H1 (cell line): ENCODE measurements around the gene MEF2B. TPM values are rescaled to one million over a fixed set of nuclear protein-coding genes. Genes with fewer than 3 reads are reported as not detected.

Experiments used
- CTCF ChIA-PET: fragments of 300-600 bp; sonication (Branson Sonifier 250); formaldehyde crosslinking; loops from one replicate; lab custom pipeline; 2021; ENCODE audit not compliant: partially characterized antibody; lab: Charles Lee
- POLR2A ChIA-PET: fragments of 300-600 bp; sonication (Branson Sonifier 250); formaldehyde crosslinking; loops from one replicate; lab custom pipeline; 2021; ENCODE audit warnings: inconsistent platforms; ENCODE audit not compliant: partially characterized antibody; lab: Charles Lee
- DNase-seq, 2 experiments: peaks; one replicate each; pipeline versions ENCODE4 v3.0.0 to v3.0.0-alpha.2; 2010 to 2022; ENCODE audit warnings: low spot score in 2 of 2, low read depth in 1 of 2, mixed read lengths in 1 of 2
- FAIRE-seq: peaks from 2 replicates; lab custom pipeline; 2011; peaks lifted over from hg19 to GRCh38; lab: Jason Lieb, UNC
- H2AFZ ChIP-seq: 2 replicates; pipeline ENCODE4 v1.8.1; 2012; ENCODE audit warnings: low read length, inconsistent platforms
- H2AK5ac ChIP-seq: 2 replicates; pipeline ENCODE4 v1.6.1; 2013; ENCODE audit warnings: low read depth, low read length
- H2BK120ac ChIP-seq: replicated peaks from 2 replicates; pipeline ENCODE3; 2013; ENCODE audit warnings: low read depth, low read length, inconsistent platforms
- H2BK12ac ChIP-seq: 2 replicates; pipeline ENCODE4 v1.6.1; 2013; ENCODE audit warnings: low read depth, low read length
- H2BK15ac ChIP-seq: 2 replicates; pipeline ENCODE4 v1.6.1; 2013; ENCODE audit warnings: low read length
- H2BK20ac ChIP-seq: 2 replicates; pipeline ENCODE4 v1.6.1; 2013; ENCODE audit warnings: low read length
- H2BK5ac ChIP-seq: 2 replicates; pipeline ENCODE4 v1.6.1; 2013; ENCODE audit warnings: low read depth, low read length
- H3K14ac ChIP-seq: 2 replicates; pipeline ENCODE4 v1.6.1; 2013; ENCODE audit warnings: inconsistent platforms; ENCODE audit not compliant: insufficient read length
- H3K18ac ChIP-seq: 2 replicates; pipeline ENCODE4 v1.6.1; 2013; ENCODE audit warnings: low read length; ENCODE audit errors: extremely low read depth
- H3K23ac ChIP-seq: 2 replicates; pipeline ENCODE4 v1.6.1; 2013; ENCODE audit warnings: inconsistent platforms; ENCODE audit not compliant: insufficient read length
- H3K23me2 ChIP-seq: 2 replicates; pipeline ENCODE4 v1.6.1; 2013; ENCODE audit warnings: low read depth, low read length
- H3K27ac ChIP-seq: 2 replicates; pipeline ENCODE4 v1.6.1; 2011; ENCODE audit warnings: low read depth, low read length, inconsistent platforms
- H3K27me3 ChIP-seq, 4 experiments: replicated peaks in 1 of 4; 1 replicate in 1 of 4; 2 replicates in 3 of 4; pipeline versions ENCODE4 v1.6.1 to v1.8.1; 2011 to 2013; ENCODE audit warnings: low read length in 3 of 4, mild to moderate bottlenecking in 3 of 4, inconsistent platforms in 2 of 4, mixed read lengths in 2 of 4, moderate library complexity in 1 of 4; ENCODE audit not compliant: control insufficient read depth in 3 of 4, insufficient read depth in 3 of 4; ENCODE audit errors: extremely low read depth in 1 of 4
- H3K36me3 ChIP-seq, 4 experiments: 2 replicates each; pipeline versions ENCODE4 v1.6.1 to v1.8.1; 2011 to 2013; ENCODE audit warnings: mild to moderate bottlenecking in 4 of 4, low read length in 3 of 4, moderate library complexity in 2 of 4, control low read depth in 1 of 4, inconsistent platforms in 1 of 4; ENCODE audit not compliant: insufficient read depth in 4 of 4, control insufficient read depth in 2 of 4
- H3K4ac ChIP-seq: replicated peaks from 2 replicates; pipeline ENCODE3; 2013; ENCODE audit warnings: low read length, low read depth, mixed read lengths, inconsistent platforms; ENCODE audit not compliant: insufficient read length
- H3K4me1 ChIP-seq, 4 experiments: replicated peaks in 1 of 4; 1 replicate in 1 of 4; 2 replicates in 3 of 4; pipeline versions ENCODE4 v1.6.1 to v1.8.1; 2011 to 2013; ENCODE audit warnings: low read length in 3 of 4, inconsistent platforms in 2 of 4, mixed read lengths in 1 of 4; ENCODE audit not compliant: insufficient read depth in 4 of 4, control insufficient read depth in 3 of 4
- H3K4me2 ChIP-seq, 2 experiments: 2 replicates each; pipeline versions ENCODE4 v1.6.1 to v1.8.1; 2011 to 2013; ENCODE audit warnings: low read depth in 2 of 2, low read length in 2 of 2, control low read depth in 1 of 2, inconsistent platforms in 1 of 2, mild to moderate bottlenecking in 1 of 2; ENCODE audit not compliant: insufficient read depth in 1 of 2
- H3K4me3 ChIP-seq, 4 experiments: fragments of 200-600, 300-600 bp in 1 of 4; sonication (generic), shearing (Covaris generic), sonication (Bioruptor Twin) in 1 of 4; 2 replicates each; pipeline versions ENCODE4 v1.5.1 to v1.8.1; 2011 to 2016; ENCODE audit warnings: low read length in 4 of 4, low read depth in 3 of 4, control low read depth in 2 of 4, inconsistent platforms in 2 of 4, mild to moderate bottlenecking in 2 of 4, mixed read lengths in 1 of 4, moderate library complexity in 1 of 4; ENCODE audit not compliant: insufficient read depth in 2 of 4; ENCODE audit errors: extremely low read depth in 1 of 4
- H3K56ac ChIP-seq: replicated peaks from 2 replicates; pipeline ENCODE3; 2013; ENCODE audit warnings: low read depth, mild to moderate bottlenecking, mixed read lengths, low read length, inconsistent platforms; ENCODE audit not compliant: insufficient read length
- H3K79me1 ChIP-seq: 2 replicates; pipeline ENCODE4 v1.6.1; 2013; ENCODE audit warnings: low read depth, low read length, control low read depth
- H3K79me2 ChIP-seq, 2 experiments: 2 replicates each; pipeline versions ENCODE4 v1.6.1 to v1.8.1; 2012 to 2013; ENCODE audit warnings: low read length in 2 of 2, mild to moderate bottlenecking in 2 of 2, inconsistent platforms in 1 of 2; ENCODE audit not compliant: insufficient read depth in 2 of 2, control insufficient read depth in 1 of 2
- H3K9ac ChIP-seq, 4 experiments: replicated peaks in 1 of 4; 1 replicate in 1 of 4; 2 replicates in 3 of 4; pipeline versions ENCODE4 v1.6.1 to v1.8.1; 2011 to 2013; ENCODE audit warnings: low read depth in 3 of 4, low read length in 3 of 4, control low read depth in 2 of 4, mild to moderate bottlenecking in 2 of 4, moderate library complexity in 2 of 4, inconsistent platforms in 1 of 4; ENCODE audit errors: extremely low read depth in 1 of 4
- H3K9me3 ChIP-seq, 2 experiments: 2 replicates each; pipeline versions ENCODE4 v1.6.1 to v1.8.1; 2012 to 2013; ENCODE audit warnings: mild to moderate bottlenecking in 2 of 2, moderate library complexity in 2 of 2, control low read depth in 1 of 2, inconsistent platforms in 1 of 2, low read depth in 1 of 2, low read length in 1 of 2, mixed read lengths in 1 of 2; ENCODE audit not compliant: insufficient read depth in 2 of 2
- H4K20me1 ChIP-seq, 2 experiments: replicated peaks in 1 of 2; 2 replicates each; pipeline versions ENCODE3 to v1.8.1; 2011 to 2013; ENCODE audit warnings: inconsistent platforms in 2 of 2, low read length in 2 of 2, mild to moderate bottlenecking in 1 of 2; ENCODE audit not compliant: insufficient read depth in 2 of 2, control insufficient read depth in 1 of 2
- H4K5ac ChIP-seq: 2 replicates; pipeline ENCODE4 v1.6.1; 2013; ENCODE audit warnings: low read length, low read depth, mixed read lengths, inconsistent platforms; ENCODE audit not compliant: insufficient read length
- H4K8ac ChIP-seq: 2 replicates; pipeline ENCODE4 v1.8.0; 2013; ENCODE audit warnings: mild to moderate bottlenecking, moderate library complexity, low read length, inconsistent platforms; ENCODE audit not compliant: insufficient read depth; ENCODE audit errors: extremely low read depth
- H4K91ac ChIP-seq: replicated peaks from 2 replicates; pipeline ENCODE3; 2013; ENCODE audit warnings: low read length, mixed read lengths, inconsistent platforms; ENCODE audit not compliant: insufficient read length
- ASH2L ChIP-seq: fragments of 200-600, 300-600 bp; sonication (generic); IDR thresholded peaks from one replicate; pipeline ENCODE4 v1.7.1; 2017; ENCODE audit warnings: low read length
- POLR2AphosphoS5 ChIP-seq: IDR thresholded peaks from 2 replicates; pipeline ENCODE4 v1.6.1; 2011; ENCODE audit warnings: low read depth, low read length
- RNF2 ChIP-seq: fragments of 200-900, 300-1000 bp; sonication (generic); IDR thresholded peaks from 2 replicates; pipeline ENCODE4 v1.7.1; 2016; ENCODE audit warnings: borderline replicate concordance, low read depth, mild to moderate bottlenecking, antibody characterized with exemption, low read length; ENCODE audit not compliant: poor library complexity, severe bottlenecking; ENCODE audit errors: missing control alignments
- SIRT6 ChIP-seq: IDR thresholded peaks from one replicate; pipeline ENCODE4 v1.7.1; 2012; ENCODE audit warnings: low read length, inconsistent platforms
- SIX5 ChIP-seq: IDR thresholded peaks from 2 replicates; pipeline ENCODE4 v1.6.1; 2011; ENCODE audit warnings: mild to moderate bottlenecking, low read depth, low read length
- WGBS, 2 experiments: shearing (Covaris generic) in 1 of 2; methylation state at CpG; one replicate each; pipeline versions ENCODE4 v1.1.6 to v1.1.7; 2013 to 2015; ENCODE audit warnings: low lambda C conversion rate in 2 of 2, mixed read lengths in 2 of 2, inconsistent platforms in 1 of 2, low coverage in 1 of 2, missing lambda C conversion rate in 1 of 2; ENCODE audit not compliant: insufficient replicate concordance in 2 of 2, insufficient coverage in 1 of 2, insufficient read length in 1 of 2; ENCODE audit errors: extremely low coverage in 1 of 2, missing lambda C conversion rate in 1 of 2; 5-methylcytosine and 5-hydroxymethylcytosine counted together
- polyA plus RNA-seq, 7 experiments: library from polyadenylated mRNA; depleted of rRNA in 3 of 7; stranded (reverse) in 5 of 7; unstranded in 2 of 7; fragments of >200 nt in 5 of 7; fragments of 200-250 nt in 2 of 7; gene quantifications; 1 replicate in 5 of 7; 2 replicates in 1 of 7; 4 replicates in 1 of 7; pipeline versions ENCODE4 v1.2.1 to v1.2.3, GENCODE V29; 2011 to 2013; ENCODE audit warnings: missing spikeins in 2 of 7, mixed read lengths in 2 of 7
- total RNA-seq: library from RNA; stranded (reverse); fragmentation: NEBNext Ultra II Directional; extraction: Animal tissue kit (Norgen Biotek cat#: 25700); gene quantifications from 2 replicates; pipeline ENCODE4 v1.2.1, GENCODE V29; 2021
- TF ChIP-seq, protein P1 (sequence below): IDR thresholded peaks from 2 replicates; pipeline ENCODE4 v1.6.1; 2012; ENCODE audit warnings: inconsistent platforms
- TF ChIP-seq, protein P2 (sequence below), 3 experiments: IDR thresholded peaks; 1 replicate in 2 of 3; 2 replicates in 1 of 3; pipeline versions ENCODE4 v1.5.1 to v1.6.1; 2011; ENCODE audit warnings: low read length in 3 of 3, mild to moderate bottlenecking in 3 of 3, inconsistent platforms in 2 of 3, low read depth in 1 of 3, moderate library complexity in 1 of 3; ENCODE audit not compliant: insufficient read depth in 1 of 3; ENCODE audit errors: control extremely low read depth in 1 of 3
- TF ChIP-seq, protein P3 (sequence below): IDR thresholded peaks from 2 replicates; pipeline ENCODE4 v1.6.1; 2012; ENCODE audit warnings: inconsistent platforms

MEF2B gene
- total and polyA plus RNA-seq, 2 of the 8 experiments (the other 6 are each of a cell fraction or from before 2014, with no cell fraction given): 2.8 to 3.7 TPM

DNA sequence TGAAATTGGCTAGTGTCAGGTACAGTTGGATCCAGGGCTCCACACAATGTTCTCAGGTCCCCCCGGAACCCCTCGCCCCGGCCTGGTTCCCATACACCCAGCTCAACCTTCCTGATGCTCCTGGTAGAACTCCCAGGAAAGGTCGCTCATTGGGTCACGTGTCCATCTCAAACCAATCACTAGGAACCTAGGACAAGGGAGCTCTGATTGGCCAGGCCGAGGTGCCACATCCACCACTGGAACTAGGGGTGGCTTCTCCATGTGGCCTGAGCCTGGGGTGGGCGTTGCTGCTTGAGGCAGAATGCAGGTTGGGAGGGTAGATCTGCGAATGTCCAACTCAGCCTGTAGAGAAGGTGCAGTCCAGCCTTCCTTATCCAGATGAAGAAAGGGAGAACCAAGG is 6.9 kb upstream of the MEF2B start:
- H4K8ac ChIP-seq: no peak overlapping the region
- no peaks in the 10 kb centered on the region for H3K79me1 ChIP-seq
- FAIRE-seq: no peak
- no peak overlapping the region for H3K4ac ChIP-seq
- H3K23me2 ChIP-seq: no peaks in the 10 kb centered on the region
- H3K27ac ChIP-seq: no peak overlapping the region
- CTCF ChIA-PET: interaction anchor here (0.6 to 7.1 kb wide), 9 partner anchors 10 to 240 kb away, joined by 3 to 109 read pairs (median 4); no protein-coding TSS in a partner anchor
- peaks cover 0 to 8% (median 2%) of the 10 kb centered on the region in 4 experiments; a peak in 4 of 7 replicates for H3K4me1 ChIP-seq
- peaks cover 0 to 6% of the 10 kb centered on the region in 2 experiments for H4K20me1 ChIP-seq
- H2BK15ac ChIP-seq: no peak overlapping the region
- H2BK5ac ChIP-seq: no peak overlapping the region
- DNase-seq: no peak
- no peak overlapping the region for H3K18ac ChIP-seq
- no peak overlapping the region for H3K4me2 ChIP-seq
- no peak overlapping the region for H2AK5ac ChIP-seq
- H3K56ac ChIP-seq: no peak overlapping the region
- H2BK12ac ChIP-seq: no peak overlapping the region
- H4K5ac ChIP-seq: no peak overlapping the region
- H3K79me2 ChIP-seq: no peaks in the 10 kb centered on the region
- no peak overlapping the region for H2AFZ ChIP-seq
- 80% methylated on average over 8 of the region's 8 CpGs; no CpG with 5 or more reads in 1 of the 2 experiments for WGBS, 2 experiments
- H3K27me3 ChIP-seq: no peaks in the 10 kb centered on the region
- no peak overlapping the region for H4K91ac ChIP-seq
- H3K9me3 ChIP-seq: no peaks in the 10 kb centered on the region
- no peak overlapping the region for H3K9ac ChIP-seq
- H2BK20ac ChIP-seq: no peak overlapping the region
- no peak overlapping the region for H3K4me3 ChIP-seq
- no peak overlapping the region for H2BK120ac ChIP-seq
- POLR2A ChIA-PET: interaction anchor here (0.7 to 11.8 kb wide), 11 partner anchors 10 to 114 kb away, joined by 3 to 133 read pairs (median 3); partner anchors contain the start of genes BORCS8, RFXANK and SLC25A42
- no peak overlapping the region for H3K14ac ChIP-seq
- H3K23ac ChIP-seq: no peak overlapping the region
- peaks cover 0 to 4% (median under 1%) of the 10 kb centered on the region in 4 experiments; a peak in 5 of 8 replicates for H3K36me3 ChIP-seq
- TF ChIP-seq, protein P1, sequence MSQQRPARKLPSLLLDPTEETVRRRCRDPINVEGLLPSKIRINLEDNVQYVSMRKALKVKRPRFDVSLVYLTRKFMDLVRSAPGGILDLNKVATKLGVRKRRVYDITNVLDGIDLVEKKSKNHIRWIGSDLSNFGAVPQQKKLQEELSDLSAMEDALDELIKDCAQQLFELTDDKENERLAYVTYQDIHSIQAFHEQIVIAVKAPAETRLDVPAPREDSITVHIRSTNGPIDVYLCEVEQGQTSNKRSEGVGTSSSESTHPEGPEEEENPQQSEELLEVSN: peak; percentile 28; the same call in 1 of the 2 replicates
- TF ChIP-seq, protein P2, sequence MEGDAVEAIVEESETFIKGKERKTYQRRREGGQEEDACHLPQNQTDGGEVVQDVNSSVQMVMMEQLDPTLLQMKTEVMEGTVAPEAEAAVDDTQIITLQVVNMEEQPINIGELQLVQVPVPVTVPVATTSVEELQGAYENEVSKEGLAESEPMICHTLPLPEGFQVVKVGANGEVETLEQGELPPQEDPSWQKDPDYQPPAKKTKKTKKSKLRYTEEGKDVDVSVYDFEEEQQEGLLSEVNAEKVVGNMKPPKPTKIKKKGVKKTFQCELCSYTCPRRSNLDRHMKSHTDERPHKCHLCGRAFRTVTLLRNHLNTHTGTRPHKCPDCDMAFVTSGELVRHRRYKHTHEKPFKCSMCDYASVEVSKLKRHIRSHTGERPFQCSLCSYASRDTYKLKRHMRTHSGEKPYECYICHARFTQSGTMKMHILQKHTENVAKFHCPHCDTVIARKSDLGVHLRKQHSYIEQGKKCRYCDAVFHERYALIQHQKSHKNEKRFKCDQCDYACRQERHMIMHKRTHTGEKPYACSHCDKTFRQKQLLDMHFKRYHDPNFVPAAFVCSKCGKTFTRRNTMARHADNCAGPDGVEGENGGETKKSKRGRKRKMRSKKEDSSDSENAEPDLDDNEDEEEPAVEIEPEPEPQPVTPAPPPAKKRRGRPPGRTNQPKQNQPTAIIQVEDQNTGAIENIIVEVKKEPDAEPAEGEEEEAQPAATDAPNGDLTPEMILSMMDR (IDR thresholded peaks at IDR 0.05; ENCODE audit: control extremely low read depth in 1 of 3, insufficient read depth in 1 of 3, low read depth in 1 of 3, low read length in 3 of 3): no peak
- no peak for TF ChIP-seq RNF2
- no peak for TF ChIP-seq POLR2AphosphoS5
- TF ChIP-seq, protein P3, sequence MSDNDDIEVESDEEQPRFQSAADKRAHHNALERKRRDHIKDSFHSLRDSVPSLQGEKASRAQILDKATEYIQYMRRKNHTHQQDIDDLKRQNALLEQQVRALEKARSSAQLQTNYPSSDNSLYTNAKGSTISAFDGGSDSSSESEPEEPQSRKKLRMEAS: peak; percentile 50
- no peak for TF ChIP-seq SIX5
- no peak for TF ChIP-seq SIRT6
- no peak for TF ChIP-seq ASH2L
